Measurements from ENCODE around the gene SEC16B.

DNA sequence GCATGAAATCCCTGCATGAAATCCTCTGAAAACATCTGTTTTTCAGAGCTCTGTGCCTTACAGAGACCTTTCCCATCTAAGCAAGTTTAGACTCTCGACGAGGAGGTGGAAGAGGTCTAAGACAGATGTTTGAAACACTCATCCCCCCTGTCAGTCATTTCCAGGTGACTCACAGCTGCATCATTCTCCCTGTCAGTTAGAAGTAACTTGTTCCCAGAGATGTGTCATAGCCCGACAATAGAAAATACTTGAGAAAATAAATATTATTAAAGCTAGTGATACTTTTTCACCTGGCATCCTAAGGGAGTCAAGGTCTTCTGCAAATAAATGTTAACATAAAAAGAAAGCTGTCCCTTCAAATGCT, 41.6 kb upstream of the SEC16B start:
- TF ChIP-seq EZH2phosphoT487 (IDR thresholded peaks at IDR 0.05; ENCODE audit: insufficient read depth, low read depth) (no peak), EZH2 (IDR thresholded peaks at IDR 0.05; ENCODE audit: insufficient read depth, poor library complexity, severe bottlenecking) (no peak)

All from GM23248 (cell line).